ENCODE results near the gene RNF144B. TPM values are rescaled to one million over a fixed set of nuclear protein-coding genes. Genes with fewer than 3 reads are reported as not detected.
"Not testable (repeated sequence)": the region's sequence is repeated elsewhere in the genome, so short reads cannot be mapped to it uniquely, and the experiment has no call there.

The RNF144B gene
- total RNA-seq, 1 donor from 2014 or later = 3.1 TPM

- not testable (repeated sequence) for DNase-seq
These were observed 22.5 kb downstream of the RNF144B start for GRCh38 chr6:18409602-18410001.

- no peak for DNase-seq
These were observed 23.3 kb downstream of the RNF144B start for GRCh38 chr6:18410412-18410811.

- DNase-seq = no peak
These were observed 24.9 kb downstream of the RNF144B start for GRCh38 chr6:18412068-18412467.

- DNase-seq = no peak
These were observed 25.5 kb downstream of the RNF144B start for GRCh38 chr6:18412644-18413043.

DNA sequence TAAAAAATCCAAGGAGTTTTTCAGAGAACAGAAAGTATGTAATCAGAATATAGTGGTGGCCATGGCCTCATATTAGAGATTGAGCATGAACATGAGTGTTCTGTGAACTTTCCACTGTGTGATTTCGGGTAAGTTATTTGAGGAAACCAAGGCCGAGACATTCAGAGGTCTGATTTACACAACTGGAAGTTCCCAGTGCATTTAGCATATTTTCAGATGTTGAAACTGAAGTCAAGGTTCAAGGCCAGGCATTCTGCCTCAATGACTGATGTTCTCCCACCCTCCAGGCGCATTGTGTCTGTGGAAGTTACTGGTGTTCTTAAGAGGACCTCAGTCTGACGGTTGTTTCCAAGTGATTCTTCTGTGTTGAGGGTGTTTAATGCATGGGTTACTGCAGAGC lies 26.2 kb downstream of the RNF144B start:
- no peak for DNase-seq

GRCh38 chr6:18414116-18414515 lies 27.0 kb downstream of the RNF144B start:
- DNase-seq = no peak

- DNase-seq = no peak
These were observed 28.1 kb downstream of the RNF144B start for GRCh38 chr6:18415207-18415606.

GRCh38 chr6:18415671-18416340 lies 28.7 kb downstream of the RNF144B start:
- no peak for DNase-seq

DNA sequence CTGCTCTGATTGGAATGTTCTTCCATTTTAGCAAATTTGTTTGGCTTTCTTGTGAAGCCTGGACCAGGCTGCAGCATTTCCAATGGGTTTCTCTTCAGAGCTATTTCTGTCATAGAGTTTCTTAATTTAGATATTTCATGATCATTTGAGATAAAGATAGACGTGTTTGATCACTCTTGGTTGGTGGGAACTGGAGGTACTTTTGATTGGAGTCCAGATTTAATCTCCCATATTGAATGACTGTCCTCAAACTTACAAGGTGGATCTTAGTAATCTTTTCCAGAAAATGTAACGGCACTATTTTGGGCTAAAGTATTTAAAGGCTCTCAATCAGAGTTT lies 29.2 kb downstream of the RNF144B start:
- no peak for DNase-seq

GRCh38 chr6:18420328-18420727 lies 33.2 kb downstream of the RNF144B start:
- no peak for DNase-seq

DNA sequence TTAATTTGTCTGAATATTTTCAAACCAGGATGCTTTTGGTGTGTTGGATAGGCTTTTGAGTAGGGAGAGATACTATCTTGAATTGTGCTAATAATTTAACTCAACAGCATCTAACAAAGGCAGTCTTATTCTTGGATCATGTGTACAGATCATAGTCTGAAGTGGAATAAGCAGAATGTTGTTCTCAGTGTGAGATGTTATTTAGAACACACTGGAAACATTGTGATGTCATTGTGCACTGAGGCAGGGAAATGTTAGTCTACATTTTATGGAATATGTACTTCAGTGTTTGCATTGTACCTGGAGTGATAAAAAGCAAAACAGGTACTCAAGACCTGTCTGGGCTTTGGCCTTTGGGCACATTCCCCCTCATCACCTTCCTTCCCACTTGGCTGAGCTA lies 35.0 kb downstream of the RNF144B start:
- no peak for DNase-seq

GRCh38 chr6:18423426-18423825 lies 36.3 kb downstream of the RNF144B start:
- no peak for DNase-seq

- no peak for DNase-seq
These were observed 37.1 kb downstream of the RNF144B start for GRCh38 chr6:18424201-18424600.

DNA sequence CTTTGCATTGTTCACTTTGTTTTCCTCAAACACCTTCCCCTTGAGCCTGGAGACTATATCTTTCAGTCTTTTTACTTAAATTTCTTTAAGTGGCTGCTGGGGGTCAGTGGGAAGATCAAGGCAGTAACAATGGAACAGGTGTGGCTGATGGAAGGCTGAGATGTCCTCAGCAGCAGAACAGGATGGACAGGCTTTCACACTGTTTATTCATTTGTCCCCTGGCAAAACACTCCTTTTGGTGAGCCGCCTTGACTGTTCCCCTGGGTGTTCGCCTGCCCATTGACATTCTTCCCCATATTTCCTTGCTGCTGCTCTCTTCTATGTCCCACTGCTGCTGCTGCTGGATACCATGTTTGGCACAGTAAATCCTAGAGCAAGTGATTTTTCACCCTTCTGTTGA lies 38.1 kb downstream of the RNF144B start:
- DNase-seq = no peak

DNA sequence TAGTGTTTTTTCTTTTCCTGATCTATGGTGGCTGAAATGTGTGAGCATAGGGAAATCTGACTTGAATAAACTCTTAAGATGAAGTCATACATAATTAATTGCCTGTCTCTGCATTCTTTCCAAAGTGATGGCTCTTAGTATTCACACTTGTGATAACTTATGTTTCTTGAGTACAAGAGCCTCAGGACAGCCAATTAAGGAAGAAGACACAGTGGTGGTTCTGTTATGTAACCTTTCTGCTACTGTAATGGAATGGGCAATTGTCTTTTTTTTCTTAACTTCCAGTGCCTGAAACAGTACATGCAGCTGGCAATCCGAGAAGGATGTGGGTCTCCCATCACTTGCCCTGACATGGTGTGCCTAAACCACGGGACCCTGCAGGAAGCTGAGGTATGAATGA lies 40.1 kb downstream of the RNF144B start:
- DNase-seq = no peak

DNA sequence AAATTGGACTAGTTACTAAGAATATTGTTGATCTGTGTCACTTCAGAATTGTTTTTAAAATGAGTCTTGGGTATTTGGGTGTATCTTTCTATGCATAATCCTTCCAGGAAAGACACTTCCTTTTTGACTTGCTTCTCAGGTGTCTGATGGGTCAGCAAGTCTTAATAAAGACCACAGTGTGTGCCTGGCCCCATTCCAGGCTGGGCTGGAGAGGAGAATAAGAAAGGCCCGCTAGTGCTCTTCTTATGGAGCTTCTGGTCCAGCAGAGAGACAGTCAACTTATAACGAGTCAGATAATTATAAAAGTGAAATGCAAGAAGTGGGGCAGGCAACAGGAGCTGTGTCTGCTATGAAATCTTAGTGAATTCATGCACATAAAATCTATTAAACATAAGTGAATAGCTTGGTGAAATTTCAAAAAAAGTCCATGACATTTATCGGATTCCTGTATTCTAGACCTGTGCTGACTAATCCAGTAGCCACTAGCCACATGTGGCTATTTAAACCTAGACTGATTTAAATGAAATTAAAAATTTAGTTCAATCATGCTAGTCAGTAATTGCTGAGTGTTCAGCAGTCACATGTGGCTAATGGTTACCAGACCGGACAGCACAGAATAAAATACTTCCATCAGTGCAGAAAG lies 42.6 kb downstream of the RNF144B start:
- no peak for DNase-seq

DNA sequence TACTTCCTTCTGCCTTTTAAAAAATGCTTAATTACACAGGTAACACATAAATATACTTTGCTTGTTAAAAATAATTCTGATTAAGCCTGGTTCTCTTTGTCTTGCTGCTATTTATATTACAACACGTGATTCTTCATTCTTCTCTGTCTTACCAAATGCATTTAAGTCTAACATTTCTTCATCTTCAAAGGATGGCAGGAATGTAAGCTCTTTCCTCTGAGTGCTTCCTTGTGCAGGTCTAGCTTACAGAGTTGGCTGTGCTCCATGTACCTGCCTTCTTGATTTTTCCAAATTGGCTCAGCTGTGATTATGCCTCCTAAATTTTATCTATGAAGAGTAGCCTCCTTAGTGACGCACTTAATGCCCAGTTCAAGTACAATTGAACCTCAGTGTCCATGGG lies 44.4 kb downstream of the RNF144B start:
- no peak for DNase-seq

GRCh38 chr6:18432180-18432579 lies 45.0 kb downstream of the RNF144B start:
- no peak for DNase-seq

GRCh38 chr6:18432619-18433018 lies 45.5 kb downstream of the RNF144B start:
- DNase-seq = no peak

- DNase-seq = no peak
These were observed 45.9 kb downstream of the RNF144B start for GRCh38 chr6:18433059-18433458.

GRCh38 chr6:18436341-18436740 lies 49.2 kb downstream of the RNF144B start:
- no peak for DNase-seq

DNA sequence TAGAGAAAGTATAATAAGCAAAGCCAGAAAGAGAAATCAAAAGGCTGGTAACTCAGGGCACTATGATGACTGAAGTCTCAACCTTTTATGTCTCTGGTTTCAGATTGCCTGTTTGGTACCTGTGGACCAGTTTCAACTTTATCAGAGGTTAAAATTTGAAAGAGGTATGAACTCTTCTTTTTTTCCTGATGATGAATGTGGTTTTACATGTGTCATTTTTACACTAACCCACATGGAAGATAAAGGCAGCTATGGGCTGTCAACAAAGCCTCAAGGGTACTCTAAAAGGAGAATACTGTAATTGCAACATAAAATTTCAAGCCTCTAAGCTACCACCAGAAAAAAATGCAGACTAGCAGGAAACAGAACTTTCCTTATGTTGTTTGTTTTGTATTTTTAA lies 52.4 kb downstream of the RNF144B start:
- DNase-seq = no peak

DNA sequence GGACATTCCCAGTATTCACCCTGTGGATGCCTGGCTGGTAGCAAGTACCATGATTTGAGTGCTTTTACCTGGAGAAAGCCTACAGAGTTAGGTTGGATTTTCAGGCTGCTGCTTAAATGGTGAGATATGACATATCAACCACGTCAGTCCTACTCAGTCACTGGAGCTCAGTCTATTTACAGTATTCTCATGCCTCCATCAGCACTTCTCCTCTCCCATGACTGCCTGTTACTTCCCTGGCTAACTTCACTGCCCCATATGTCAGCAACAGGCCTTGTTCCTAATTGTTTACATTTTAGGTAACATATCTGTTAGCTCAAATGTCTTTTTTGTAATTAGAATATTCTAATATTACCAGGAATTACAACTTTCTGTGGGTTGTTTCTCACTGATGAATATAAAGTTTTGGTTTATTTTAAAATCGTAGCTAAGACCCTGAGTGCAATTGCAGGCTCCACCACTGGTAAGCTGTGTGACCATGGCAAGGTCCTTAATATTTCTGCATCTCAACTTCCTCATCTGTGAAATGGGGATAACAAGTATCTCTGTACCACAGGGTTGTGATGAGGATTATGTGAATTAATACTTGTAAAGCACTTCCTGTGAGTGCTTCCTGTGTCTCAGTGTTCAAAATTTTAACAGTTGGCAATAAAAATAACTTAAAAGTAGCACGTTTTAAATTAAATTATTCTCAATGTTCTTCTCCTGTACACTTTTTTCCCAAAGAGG lies 54.3 kb downstream of the RNF144B start:
- no peak for DNase-seq

GRCh38 chr6:18444111-18444510 lies 57.0 kb downstream of the RNF144B start:
- no peak for DNase-seq

Data from occipital lobe (tissue), 2 donors.